ENCODE measurements around the gene PIEZO2.

- TF ChIP-seq, protein P1, sequence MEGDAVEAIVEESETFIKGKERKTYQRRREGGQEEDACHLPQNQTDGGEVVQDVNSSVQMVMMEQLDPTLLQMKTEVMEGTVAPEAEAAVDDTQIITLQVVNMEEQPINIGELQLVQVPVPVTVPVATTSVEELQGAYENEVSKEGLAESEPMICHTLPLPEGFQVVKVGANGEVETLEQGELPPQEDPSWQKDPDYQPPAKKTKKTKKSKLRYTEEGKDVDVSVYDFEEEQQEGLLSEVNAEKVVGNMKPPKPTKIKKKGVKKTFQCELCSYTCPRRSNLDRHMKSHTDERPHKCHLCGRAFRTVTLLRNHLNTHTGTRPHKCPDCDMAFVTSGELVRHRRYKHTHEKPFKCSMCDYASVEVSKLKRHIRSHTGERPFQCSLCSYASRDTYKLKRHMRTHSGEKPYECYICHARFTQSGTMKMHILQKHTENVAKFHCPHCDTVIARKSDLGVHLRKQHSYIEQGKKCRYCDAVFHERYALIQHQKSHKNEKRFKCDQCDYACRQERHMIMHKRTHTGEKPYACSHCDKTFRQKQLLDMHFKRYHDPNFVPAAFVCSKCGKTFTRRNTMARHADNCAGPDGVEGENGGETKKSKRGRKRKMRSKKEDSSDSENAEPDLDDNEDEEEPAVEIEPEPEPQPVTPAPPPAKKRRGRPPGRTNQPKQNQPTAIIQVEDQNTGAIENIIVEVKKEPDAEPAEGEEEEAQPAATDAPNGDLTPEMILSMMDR (IDR thresholded peaks at IDR 0.05): no peak
- TF ChIP-seq POLR2A (IDR thresholded peaks at IDR 0.05): no peak
Observed at GRCh38 chr18:10804126-10804525, 345.2 kb downstream of the PIEZO2 start.

Data from upper lobe of left lung (tissue), 4 donors.